ENCODE measurements around the gene EVX1. TPM values are rescaled to one million over a fixed set of nuclear protein-coding genes. Genes with fewer than 3 reads are reported as not detected.

The EVX1 gene
- total and polyA plus RNA-seq, 2 of the 8 experiments (the other 6 are each of a cell fraction or from before 2014, with no cell fraction given): not detected

- no peak overlapping the region for H2BK20ac ChIP-seq (ENCODE audit: low read length)
- DNase-seq (ENCODE audit: low read depth in 1 of 2, low spot score in 2 of 2): no peak
- H3K18ac ChIP-seq (ENCODE audit: extremely low read depth, low read length): no peak overlapping the region
- peaks cover 14 to 36% of the 10 kb centered on the region in 2 experiments for H4K20me1 ChIP-seq (replicated peaks in 1 of 2; ENCODE audit: control insufficient read depth in 1 of 2, insufficient read depth in 2 of 2, low read length in 2 of 2)
- no peak overlapping the region for H3K9ac ChIP-seq (replicated peaks in 1 of 4; ENCODE audit: extremely low read depth in 1 of 4, low read depth in 3 of 4, low read length in 3 of 4)
- ChIA-PET POLR2A (ENCODE audit: partially characterized antibody) (interaction anchor here (1.0 to 1.4 kb wide), 2 partner anchors 9 to 14 kb away, joined by 3 to 5 read pairs; partner anchors contain the start of gene HOXA13), CTCF (ENCODE audit: partially characterized antibody) (interaction anchor here (0.7 to 6.6 kb wide), 18 partner anchors 8 to 815 kb away, joined by 3 to 64 read pairs (median 6); partner anchors contain the start of genes EVX1, HOXA11 and HOXA13)
- TF ChIP-seq TCF12 (IDR thresholded peaks at IDR 0.05; ENCODE audit: low read depth, low read length) (no peak), TAF1 (IDR thresholded peaks at IDR 0.05; ENCODE audit: low read depth, low read length) (no peak), EP300 (IDR thresholded peaks at IDR 0.05; ENCODE audit: borderline replicate concordance in 1 of 2, low read depth in 2 of 2, low read length in 2 of 2) (no peak), CHD2 (IDR thresholded peaks at IDR 0.05; ENCODE audit: low read length) (no peak), RBBP5 (IDR thresholded peaks at IDR 0.05; ENCODE audit: borderline replicate concordance, low read depth, low read length) (no peak), HDAC6 (IDR thresholded peaks at IDR 0.05; ENCODE audit: low read depth, low read length) (no peak), KDM4A (IDR thresholded peaks at IDR 0.05; ENCODE audit: low read depth, low read length, severe bottlenecking) (no peak), CREB1 (IDR thresholded peaks at IDR 0.05) (no peak), NRF1 (IDR thresholded peaks at IDR 0.05; ENCODE audit: low read depth, low read length) (no peak)
- H2BK12ac ChIP-seq (ENCODE audit: low read depth, low read length): no peak overlapping the region
- no peak overlapping the region for H3K14ac ChIP-seq (ENCODE audit: insufficient read length)
- H2BK15ac ChIP-seq (ENCODE audit: low read length): no peak overlapping the region
- H4K8ac ChIP-seq (ENCODE audit: extremely low read depth, insufficient read depth, low read length): no peak overlapping the region
- H3K36me3 ChIP-seq (ENCODE audit: control insufficient read depth in 2 of 4, insufficient read depth in 4 of 4, low read length in 3 of 4): peaks cover 0 to 8% (median 0%) of the 10 kb centered on the region in 4 experiments; a peak in 1 of 8 replicates
- no peak overlapping the region for H2AK5ac ChIP-seq (ENCODE audit: low read depth, low read length)
- no peak overlapping the region for H3K23ac ChIP-seq (ENCODE audit: insufficient read length)
- H4K5ac ChIP-seq (ENCODE audit: insufficient read length, low read depth, low read length): no peak overlapping the region
- H3K4me1 ChIP-seq (replicated peaks in 1 of 4; ENCODE audit: control insufficient read depth in 3 of 4, insufficient read depth in 4 of 4, low read length in 3 of 4): peaks cover under 1 to 12% (median 8%) of the 10 kb centered on the region in 4 experiments
- no peaks in the 10 kb centered on the region for H3K9me3 ChIP-seq (ENCODE audit: insufficient read depth in 2 of 2, low read depth in 1 of 2, low read length in 1 of 2)
- no peaks in the 10 kb centered on the region for H3K79me2 ChIP-seq (ENCODE audit: control insufficient read depth in 1 of 2, insufficient read depth in 2 of 2, low read length in 2 of 2)
- no peak for FAIRE-seq
- no peak overlapping the region for H2BK120ac ChIP-seq (replicated peaks; ENCODE audit: low read depth, low read length)
- no peaks in the 10 kb centered on the region; the same call in 1 of the 2 replicates for H3K23me2 ChIP-seq (ENCODE audit: low read depth, low read length)
- H3K4me3 ChIP-seq (ENCODE audit: extremely low read depth in 1 of 4, insufficient read depth in 2 of 4, low read depth in 3 of 4, low read length in 4 of 4): no peak overlapping the region
- H3K4ac ChIP-seq (replicated peaks; ENCODE audit: insufficient read length, low read depth, low read length): no peak overlapping the region
- no peak overlapping the region for H3K56ac ChIP-seq (replicated peaks; ENCODE audit: insufficient read length, low read depth, low read length)
- H4K91ac ChIP-seq (replicated peaks; ENCODE audit: insufficient read length, low read length): no peak overlapping the region
- 69% methylated on average over 4 of the region's 4 CpGs; no CpG with 5 or more reads in 1 of the 2 experiments for WGBS, 2 experiments (ENCODE audit: extremely low coverage in 1 of 2, insufficient coverage in 1 of 2, insufficient read length in 1 of 2, insufficient replicate concordance in 2 of 2, low coverage in 1 of 2, low lambda C conversion rate in 2 of 2, missing lambda C conversion rate in 1 of 2)
- no peaks in the 10 kb centered on the region for H3K79me1 ChIP-seq (ENCODE audit: low read depth, low read length)
- H3K27ac ChIP-seq (ENCODE audit: low read depth, low read length): no peak overlapping the region
- H2AFZ ChIP-seq (ENCODE audit: low read length): no peak overlapping the region
- no peak overlapping the region for H3K4me2 ChIP-seq (ENCODE audit: insufficient read depth in 1 of 2, low read depth in 2 of 2, low read length in 2 of 2)
- peaks cover 96 to 100% (median 100%) of the 10 kb centered on the region in 4 experiments for H3K27me3 ChIP-seq (replicated peaks in 1 of 4; ENCODE audit: control insufficient read depth in 3 of 4, extremely low read depth in 1 of 4, insufficient read depth in 3 of 4, low read length in 3 of 4)
- H2BK5ac ChIP-seq (ENCODE audit: low read depth, low read length): no peak overlapping the region
These were observed 33.6 kb upstream of the EVX1 start for GRCh38 chr7:27208998-27209397.

Data from H1 (cell line).